ENCODE results near the gene CCDC102A. TPM values are rescaled to one million over a fixed set of nuclear protein-coding genes. Genes with fewer than 3 reads are reported as not detected.

The CCDC102A gene
- total RNA-seq, 1 experiment from 2014 or later: 4.1 TPM

DNA sequence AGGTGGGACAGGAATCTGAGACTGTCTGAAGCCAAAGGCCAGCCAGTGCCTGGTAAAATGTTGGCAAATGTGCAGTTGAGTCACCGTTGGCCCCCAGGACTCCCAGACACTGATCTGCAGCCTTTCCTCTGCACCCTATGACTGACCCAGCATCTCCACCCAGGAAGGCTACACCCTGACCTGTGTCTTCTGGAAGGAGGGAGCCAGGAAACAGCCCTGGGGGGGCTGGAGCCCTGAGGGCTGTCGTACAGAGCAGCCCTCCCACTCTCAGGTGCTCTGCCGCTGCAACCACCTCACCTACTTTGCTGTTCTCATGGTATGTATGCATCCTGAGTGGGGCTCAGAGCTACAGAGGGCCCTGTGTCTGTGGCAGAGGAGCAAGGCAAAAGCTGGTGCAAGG, 30.1 kb upstream of the CCDC102A start:
- Mint-ChIP-seq H3K27ac (ENCODE audit: low read depth, unreplicated experiment) (no peak overlapping the region), H3K27me3 (ENCODE audit: insufficient read depth, unreplicated experiment) (peaks cover 25% of the 10 kb centered on the region), H3K4me3 (ENCODE audit: unreplicated experiment) (no peak overlapping the region), H3K36me3 (ENCODE audit: insufficient read depth, unreplicated experiment) (no peaks in the 10 kb centered on the region), H3K4me1 (ENCODE audit: insufficient read depth, unreplicated experiment) (peaks cover 10% of the 10 kb centered on the region), H3K9me3 (ENCODE audit: unreplicated experiment) (peaks cover 16% of the 10 kb centered on the region)
- POLR2A ChIA-PET: no interaction called here
- CTCF ChIA-PET: interaction anchor here (0.7 to 2.3 kb wide), 2 partner anchors 10 to 83 kb away, joined by 3 to 11 read pairs; no protein-coding TSS in a partner anchor
- no TSS peak for BruUV-seq (replicated peaks)
- intact Hi-C loops (cut with micrococcal nuclease): no loop called here
- TF ChIP-seq, protein P1, sequence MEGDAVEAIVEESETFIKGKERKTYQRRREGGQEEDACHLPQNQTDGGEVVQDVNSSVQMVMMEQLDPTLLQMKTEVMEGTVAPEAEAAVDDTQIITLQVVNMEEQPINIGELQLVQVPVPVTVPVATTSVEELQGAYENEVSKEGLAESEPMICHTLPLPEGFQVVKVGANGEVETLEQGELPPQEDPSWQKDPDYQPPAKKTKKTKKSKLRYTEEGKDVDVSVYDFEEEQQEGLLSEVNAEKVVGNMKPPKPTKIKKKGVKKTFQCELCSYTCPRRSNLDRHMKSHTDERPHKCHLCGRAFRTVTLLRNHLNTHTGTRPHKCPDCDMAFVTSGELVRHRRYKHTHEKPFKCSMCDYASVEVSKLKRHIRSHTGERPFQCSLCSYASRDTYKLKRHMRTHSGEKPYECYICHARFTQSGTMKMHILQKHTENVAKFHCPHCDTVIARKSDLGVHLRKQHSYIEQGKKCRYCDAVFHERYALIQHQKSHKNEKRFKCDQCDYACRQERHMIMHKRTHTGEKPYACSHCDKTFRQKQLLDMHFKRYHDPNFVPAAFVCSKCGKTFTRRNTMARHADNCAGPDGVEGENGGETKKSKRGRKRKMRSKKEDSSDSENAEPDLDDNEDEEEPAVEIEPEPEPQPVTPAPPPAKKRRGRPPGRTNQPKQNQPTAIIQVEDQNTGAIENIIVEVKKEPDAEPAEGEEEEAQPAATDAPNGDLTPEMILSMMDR (IDR thresholded peaks at IDR 0.05; ENCODE audit: unreplicated experiment): no peak
- DNase-seq (ENCODE audit: unreplicated experiment): no peak

DNA sequence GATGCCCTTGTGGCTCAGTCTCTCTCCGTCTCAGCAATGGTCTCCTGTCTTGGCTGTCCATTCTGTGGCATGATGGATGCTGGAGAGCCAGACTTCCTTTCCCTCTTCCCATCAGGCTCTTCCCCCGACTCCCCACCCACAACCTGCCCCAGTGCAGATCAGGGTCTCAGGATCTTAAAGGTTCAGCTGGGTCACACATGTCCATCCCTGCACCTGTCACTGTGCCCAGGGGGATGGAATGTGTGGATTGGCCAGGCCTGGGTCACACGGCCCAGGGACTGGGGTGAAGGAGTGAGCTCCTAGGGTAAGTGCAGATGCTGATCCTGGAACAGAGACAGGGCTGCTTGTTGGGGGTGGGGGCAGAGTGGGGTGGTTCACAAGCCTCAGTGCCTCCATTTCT, 29.1 kb upstream of the CCDC102A start:
- TF ChIP-seq, protein P1 (IDR thresholded peaks at IDR 0.05; ENCODE audit: unreplicated experiment): no peak
- Mint-ChIP-seq H3K9me3 (ENCODE audit: unreplicated experiment) (peaks cover 22% of the 10 kb centered on the region), H3K4me1 (ENCODE audit: insufficient read depth, unreplicated experiment) (peaks cover 10% of the 10 kb centered on the region), H3K36me3 (ENCODE audit: insufficient read depth, unreplicated experiment) (no peaks in the 10 kb centered on the region), H3K27ac (ENCODE audit: low read depth, unreplicated experiment) (no peak overlapping the region), H3K27me3 (ENCODE audit: insufficient read depth, unreplicated experiment) (peaks cover 35% of the 10 kb centered on the region), H3K4me3 (ENCODE audit: unreplicated experiment) (no peak overlapping the region)
- DNase-seq (ENCODE audit: unreplicated experiment): no peak
- intact Hi-C loops (cut with micrococcal nuclease): no loop called here
- CTCF ChIA-PET: interaction anchor here (0.5 to 2.6 kb wide), 3 partner anchors 11 to 341 kb away, joined by 3 to 11 read pairs (median 11); no protein-coding TSS in a partner anchor
- POLR2A ChIA-PET: no interaction called here
- BruUV-seq (replicated peaks): no TSS peak

DNA sequence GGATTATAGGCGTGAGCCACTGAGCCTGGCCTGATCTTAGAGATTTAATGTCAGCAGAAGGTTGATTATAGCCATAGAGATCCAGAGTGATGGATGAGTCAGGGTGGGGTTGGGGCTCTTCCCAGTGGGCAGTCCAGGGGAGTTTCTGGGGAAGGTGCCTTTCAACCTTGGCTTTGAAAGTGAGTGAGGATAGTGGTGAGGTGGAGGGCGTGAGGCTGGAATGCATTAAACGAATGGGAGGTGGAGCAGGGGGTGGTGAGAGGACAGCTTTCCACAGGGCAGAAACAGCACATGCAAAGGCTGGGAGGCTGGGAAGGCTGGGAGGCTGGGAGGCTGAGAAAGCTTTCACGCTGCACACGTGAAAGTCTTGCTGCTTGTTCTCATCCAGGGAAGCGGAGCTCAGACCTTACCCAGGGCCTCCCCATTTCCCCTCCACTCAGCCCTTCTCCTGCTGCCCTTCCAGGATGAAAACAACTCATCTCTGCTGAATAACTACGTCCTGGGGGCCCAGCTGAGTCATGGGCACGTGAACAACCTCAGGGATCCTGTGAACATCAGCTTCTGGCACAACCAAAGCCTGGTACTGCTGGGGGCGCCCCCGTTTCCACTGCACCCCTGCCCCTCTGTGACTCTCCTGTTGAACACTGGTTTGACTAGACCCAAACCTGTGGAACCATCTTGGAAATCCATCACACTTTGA, 28.4 kb upstream of the CCDC102A start:
- H3K27ac Mint-ChIP-seq (ENCODE audit: low read depth, unreplicated experiment): no peak overlapping the region
- peaks cover 38% of the 10 kb centered on the region for H3K27me3 Mint-ChIP-seq (ENCODE audit: insufficient read depth, unreplicated experiment)

DNA sequence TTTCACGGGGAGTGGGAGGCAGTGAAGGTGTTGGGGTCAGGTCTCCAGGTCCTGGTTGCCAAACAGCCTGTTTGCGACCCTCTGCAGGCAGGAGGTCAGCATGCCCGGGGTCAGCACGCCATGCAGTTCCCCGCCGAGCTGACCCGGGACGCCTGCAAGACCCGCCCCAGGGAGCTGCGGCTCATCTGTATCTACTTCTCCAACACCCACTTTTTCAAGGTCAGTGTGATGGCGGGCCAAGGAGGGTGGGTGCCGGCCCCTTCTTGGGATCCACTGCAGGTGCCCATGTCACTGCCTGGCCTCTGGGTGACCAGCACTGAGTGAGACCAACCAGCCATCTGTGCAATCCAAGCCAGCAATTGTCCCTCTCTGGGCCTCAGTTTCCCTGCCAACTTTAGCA, 27.4 kb upstream of the CCDC102A start:
- TF ChIP-seq, protein P1 (IDR thresholded peaks at IDR 0.05; ENCODE audit: unreplicated experiment): no peak
- H3K27me3 Mint-ChIP-seq (ENCODE audit: insufficient read depth, unreplicated experiment): peaks cover 33% of the 10 kb centered on the region

More for the DNA sequence above, 28.4 kb upstream of the CCDC102A start:
- Mint-ChIP-seq H3K4me3 (ENCODE audit: unreplicated experiment) (no peak overlapping the region), H3K4me1 (ENCODE audit: insufficient read depth, unreplicated experiment) (peaks cover 10% of the 10 kb centered on the region), H3K36me3 (ENCODE audit: insufficient read depth, unreplicated experiment) (no peaks in the 10 kb centered on the region), H3K9me3 (ENCODE audit: unreplicated experiment) (peaks cover 17% of the 10 kb centered on the region)
- CTCF ChIA-PET: interaction anchor here (0.7 to 2.6 kb wide), 3 partner anchors 12 to 88 kb away, joined by 3 to 11 read pairs (median 11); no protein-coding TSS in a partner anchor
- intact Hi-C loops (cut with micrococcal nuclease): no loop called here
- DNase-seq (ENCODE audit: unreplicated experiment): peak; percentile 32
- POLR2A ChIA-PET: no interaction called here
- TF ChIP-seq, protein P1 (IDR thresholded peaks at IDR 0.05; ENCODE audit: unreplicated experiment): no peak
- BruUV-seq (replicated peaks): no TSS peak

More for the DNA sequence above, 27.4 kb upstream of the CCDC102A start:
- DNase-seq (ENCODE audit: unreplicated experiment): no peak
- ChIA-PET CTCF (interaction anchor here (0.6 to 2.6 kb wide), 2 partner anchors 13 to 193 kb away, joined by 3 to 11 read pairs; no protein-coding TSS in a partner anchor), POLR2A (no interaction called here)
- no peak overlapping the region for H3K4me3 Mint-ChIP-seq (ENCODE audit: unreplicated experiment)
- no TSS peak for BruUV-seq (replicated peaks)
- H3K36me3 Mint-ChIP-seq (ENCODE audit: insufficient read depth, unreplicated experiment): no peaks in the 10 kb centered on the region
- intact Hi-C loops (cut with micrococcal nuclease): no loop called here
- peaks cover 9% of the 10 kb centered on the region for H3K9me3 Mint-ChIP-seq (ENCODE audit: unreplicated experiment)
- no peak overlapping the region for H3K27ac Mint-ChIP-seq (ENCODE audit: low read depth, unreplicated experiment)
- peaks cover 10% of the 10 kb centered on the region for H3K4me1 Mint-ChIP-seq (ENCODE audit: insufficient read depth, unreplicated experiment)
